HG02763 (cell line): Measurements from ENCODE around the gene SUB1.
"Not testable (repeated sequence)": the region's sequence is repeated elsewhere in the genome, so short reads cannot be mapped to it uniquely, and the experiment has no call there.

Experiments used
- ATAC-seq: cut with Tn5 transposase; IDR thresholded peaks from one replicate; pipeline ENCODE4 v1.9.1; 2021; ENCODE audit warnings: mild to moderate bottlenecking, moderate library complexity; ENCODE audit not compliant: unreplicated experiment

SUB1 gene

DNA sequence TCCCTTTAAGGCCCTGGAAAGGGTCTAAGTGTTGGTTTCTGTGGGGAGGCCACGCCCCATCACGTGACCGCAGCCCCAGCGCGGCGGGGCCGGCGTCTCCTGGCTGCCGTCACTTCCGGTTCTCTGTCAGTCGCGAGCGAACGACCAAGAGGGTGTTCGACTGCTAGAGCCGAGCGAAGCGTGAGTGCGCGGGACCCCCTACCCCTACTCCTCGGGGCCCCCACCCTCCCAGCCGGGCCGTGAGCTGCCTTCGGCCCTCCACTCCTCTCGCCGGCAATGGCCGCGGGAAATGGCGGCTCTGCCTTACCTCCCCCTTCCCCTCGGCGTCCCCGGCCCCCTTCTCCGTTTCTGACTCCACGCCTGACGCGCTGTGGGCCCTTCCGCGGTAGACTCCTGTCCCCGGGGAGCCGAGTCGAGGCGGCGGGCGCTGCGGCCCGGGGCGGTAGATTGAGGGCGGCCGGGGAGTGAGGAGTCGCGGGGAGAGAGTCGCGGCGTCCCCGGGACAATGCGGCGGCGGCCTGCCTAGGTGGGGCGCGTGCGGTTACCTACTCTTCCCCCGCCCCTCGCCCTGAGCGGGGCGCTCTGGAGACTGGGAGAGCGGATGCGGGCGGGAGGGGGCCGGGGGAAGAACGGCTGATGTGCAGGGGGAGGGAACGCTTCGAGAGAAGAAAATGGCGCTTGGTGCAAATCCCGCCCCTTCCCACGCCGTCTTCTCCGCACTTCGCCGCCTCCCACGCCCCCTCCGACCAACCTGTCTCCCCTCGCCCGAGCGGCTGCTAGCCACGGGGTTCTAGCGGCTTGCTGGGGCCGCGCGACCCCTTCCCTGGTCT, at the start of gene SUB1:
Gene SUB1 (plus strand): TSS at position 112 of the 830 bp plus-strand sequence. CDS start 2,956 bp downstream, outside the sequence.
- peak; percentile 47 for ATAC-seq

DNA sequence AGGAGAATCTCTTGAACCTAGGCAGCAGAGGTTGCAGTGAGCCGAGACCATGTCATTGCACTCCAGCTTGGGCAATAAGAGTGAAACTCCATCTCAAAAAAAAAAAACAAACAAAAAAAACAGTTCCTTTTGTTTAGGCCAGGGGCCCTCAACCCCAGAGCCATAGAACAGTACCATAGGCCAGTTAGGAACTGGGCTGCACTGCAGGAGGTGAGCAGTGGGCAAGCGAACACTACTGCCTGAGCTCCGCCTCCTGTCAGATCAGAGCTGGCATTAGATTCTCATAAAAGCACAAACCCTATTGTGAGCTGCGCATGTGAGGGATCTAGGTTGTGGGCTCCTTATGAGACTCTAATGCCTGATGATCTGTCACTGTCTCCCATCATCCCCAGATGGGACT, 49.1 kb upstream of the SUB1 start:
- ATAC-seq, result no peak

DNA sequence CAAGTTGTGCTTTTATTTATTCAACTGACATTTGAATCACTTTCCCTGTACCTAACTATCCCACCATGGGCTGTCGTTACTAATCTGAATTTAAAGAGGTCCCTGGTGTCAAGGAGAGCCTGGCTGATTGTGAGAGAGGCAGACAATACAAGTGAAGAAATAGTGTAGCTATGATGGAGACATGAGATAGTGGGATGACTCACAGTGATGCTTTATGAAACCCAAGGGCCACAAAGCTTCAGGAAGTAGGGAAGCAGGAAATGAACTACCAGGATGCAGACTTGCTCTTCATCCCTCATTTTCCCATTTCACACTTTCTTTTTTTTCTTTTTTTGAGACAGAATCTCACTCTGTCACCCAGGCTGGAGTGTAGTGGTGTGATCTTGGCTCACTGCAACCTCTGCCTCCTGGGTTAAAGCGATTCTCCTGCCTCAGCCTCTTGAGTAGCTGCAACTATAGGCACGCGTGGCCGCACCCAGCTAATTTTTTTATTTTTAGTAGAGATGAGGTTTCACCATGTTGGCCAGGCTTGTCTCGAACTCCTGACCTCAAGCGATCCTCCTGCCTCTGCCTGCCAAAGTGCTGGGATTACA, 47.8 kb upstream of the SUB1 start:
- ATAC-seq, result peak; percentile 13

GRCh38 chr5:32538031-32538547, 47.3 kb upstream of the SUB1 start:
- ATAC-seq, result peak; percentile 75

DNA sequence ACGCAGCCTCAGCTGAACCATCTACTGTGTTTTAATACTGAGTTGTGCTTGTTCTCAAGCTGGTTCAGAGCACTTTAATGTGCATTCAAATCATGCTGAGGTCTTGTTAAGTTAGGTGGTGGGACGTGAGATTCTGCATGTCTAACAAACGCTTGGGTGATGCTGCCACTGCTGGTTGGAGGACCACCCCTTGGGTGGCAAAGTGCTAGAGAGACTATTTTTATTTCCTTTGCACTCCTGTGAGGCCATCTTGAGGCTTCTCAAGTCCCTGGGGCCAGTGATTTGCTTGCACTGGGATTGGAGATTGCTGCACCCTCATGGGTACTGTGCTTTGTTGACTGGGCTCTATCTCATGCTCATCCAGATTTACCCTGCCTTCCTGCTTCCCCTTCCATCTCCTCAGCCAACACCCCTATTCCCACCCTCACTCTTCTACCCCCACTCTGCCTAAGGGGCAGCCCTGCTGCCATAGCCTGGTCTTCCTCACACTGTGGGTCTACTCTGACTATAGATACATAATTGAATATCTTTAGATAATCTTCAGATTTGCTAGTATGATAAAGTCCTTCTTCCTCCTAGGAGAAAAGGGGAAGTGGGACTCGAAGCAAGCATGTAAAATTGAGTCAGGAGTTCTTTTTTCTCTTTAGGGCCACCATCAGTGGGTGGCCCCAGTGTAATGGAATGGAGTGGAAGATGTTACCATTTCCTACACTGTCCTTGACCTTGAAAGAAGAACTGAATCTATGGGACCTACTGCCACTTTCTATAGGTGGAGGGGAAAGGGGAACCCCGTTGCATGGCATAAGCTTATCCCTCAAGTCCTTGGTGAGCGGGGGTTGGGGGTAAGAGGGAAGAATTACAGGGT, 45.1 kb upstream of the SUB1 start:
- ATAC-seq, result no peak

- ATAC-seq, result no peak
Observed at GRCh38 chr5:32541241-32541640, 44.1 kb upstream of the SUB1 start.

DNA sequence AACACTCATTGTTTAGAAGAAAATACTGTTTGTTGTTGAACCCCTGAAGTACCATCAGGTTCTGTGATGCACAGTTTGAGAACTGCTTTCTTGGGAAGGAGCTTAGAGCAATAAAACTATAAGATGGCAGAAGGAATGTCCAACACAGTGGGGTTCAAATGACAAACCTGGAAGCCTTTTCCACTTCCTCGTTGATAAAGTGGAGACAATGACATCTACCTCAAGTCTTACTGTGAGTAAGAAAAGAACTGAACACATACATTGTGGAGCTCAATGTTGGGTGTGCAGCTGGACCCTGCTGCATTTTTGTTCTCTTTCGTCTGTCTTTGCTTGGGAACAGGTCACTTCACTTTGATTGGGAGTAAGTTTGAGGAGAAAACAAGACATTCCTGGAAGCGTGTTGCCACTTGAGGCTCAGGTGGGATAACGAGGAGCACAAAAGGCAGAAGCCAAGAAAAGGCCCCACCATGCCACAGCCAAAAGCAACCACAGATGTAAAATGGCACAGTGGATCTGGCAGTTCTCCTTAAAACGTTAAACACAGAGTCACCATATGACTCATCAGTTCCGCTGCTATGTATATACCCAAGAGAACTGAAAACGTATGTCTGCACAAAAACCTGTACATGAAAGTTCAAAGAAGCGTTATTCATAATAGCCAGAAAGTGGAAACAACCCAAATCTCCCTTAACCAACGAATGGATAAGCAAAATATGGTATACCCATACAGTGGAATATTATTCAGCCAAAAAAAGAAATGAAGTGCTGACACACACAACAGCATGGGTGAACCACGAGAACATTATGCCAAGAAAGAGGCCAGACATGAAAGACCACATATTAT, 42.9 kb upstream of the SUB1 start:
- peak; percentile 64 for ATAC-seq

DNA sequence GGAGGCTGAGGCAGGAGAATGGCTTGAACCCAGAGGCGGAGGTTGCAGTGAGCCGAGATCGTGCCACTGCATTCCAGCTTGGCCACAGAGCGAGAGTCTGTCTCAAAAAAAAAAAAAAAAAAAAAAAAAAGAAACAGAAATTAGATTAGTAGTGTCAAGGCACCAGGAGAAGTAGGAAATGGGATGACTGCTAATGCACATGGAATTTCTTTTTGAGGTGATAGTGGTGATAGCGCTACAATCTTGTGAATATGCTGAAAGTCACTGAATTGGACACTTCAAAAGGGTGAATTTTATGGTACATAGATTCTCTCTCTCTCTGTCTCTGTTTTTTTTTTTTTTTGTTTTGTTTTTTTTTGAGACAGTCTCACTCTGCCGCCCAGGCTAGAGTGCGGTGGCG, 42.1 kb upstream of the SUB1 start:
- no peak for ATAC-seq

- ATAC-seq, result no peak
Observed at GRCh38 chr5:32545102-32545800, 40.1 kb upstream of the SUB1 start.

GRCh38 chr5:32551194-32551593, 34.2 kb upstream of the SUB1 start:
- no peak for ATAC-seq

GRCh38 chr5:32551865-32552264, 33.5 kb upstream of the SUB1 start:
- ATAC-seq, result no peak

DNA sequence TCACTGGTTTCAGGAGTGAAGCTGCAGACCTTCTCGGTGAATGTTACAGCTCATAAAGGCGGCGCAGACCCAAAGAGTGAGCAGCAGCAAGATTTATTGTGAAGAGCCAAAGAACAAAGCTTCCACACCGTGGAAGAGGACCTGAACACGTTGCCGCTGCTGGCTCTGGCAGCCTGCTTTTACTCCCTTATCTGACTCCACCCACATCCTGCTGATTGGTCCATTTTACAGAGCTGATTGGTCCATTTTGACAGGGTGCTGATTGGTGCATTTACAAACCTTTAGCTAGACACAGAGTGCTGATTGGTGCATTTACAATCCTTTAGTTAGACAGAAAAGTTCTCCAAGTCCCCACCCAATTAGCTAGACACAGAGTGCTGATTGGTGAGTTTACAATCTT, 32.9 kb upstream of the SUB1 start:
- ATAC-seq, result not testable (repeated sequence)

GRCh38 chr5:32552936-32553335, 32.4 kb upstream of the SUB1 start:
- ATAC-seq, result no peak

DNA sequence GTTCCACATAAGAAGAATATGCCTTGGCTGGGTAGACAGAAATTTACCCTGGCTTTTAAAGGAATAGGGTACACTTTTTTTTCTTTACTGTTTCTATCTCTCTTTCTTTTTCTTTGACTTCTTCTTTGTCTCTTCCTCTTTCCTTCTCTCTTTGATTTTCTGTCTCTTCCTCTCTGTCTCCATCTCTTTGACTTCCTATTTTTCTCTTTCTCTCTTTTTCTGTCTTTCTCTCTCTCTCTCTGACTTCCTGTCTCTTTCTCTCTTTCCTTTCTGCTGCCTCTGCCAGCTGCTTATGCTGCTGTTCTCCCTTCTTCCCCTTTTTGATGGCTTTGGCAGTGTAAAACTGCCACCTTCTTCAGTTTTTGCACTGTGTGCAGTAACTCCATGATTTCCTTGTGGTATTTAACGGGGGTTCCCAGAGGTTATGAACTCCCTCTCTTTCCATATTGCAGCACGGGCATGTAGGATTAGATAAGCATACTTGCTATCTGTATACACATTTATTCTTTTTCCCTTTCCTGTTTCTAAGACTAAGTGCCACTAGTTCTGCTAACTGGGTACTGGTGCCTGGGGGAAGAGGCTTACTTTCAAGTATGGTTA, 31.1 kb upstream of the SUB1 start:
- ATAC-seq, result not testable (repeated sequence)

- ATAC-seq, result not testable (repeated sequence)
Observed at GRCh38 chr5:32556543-32556942, 28.8 kb upstream of the SUB1 start.

GRCh38 chr5:32559411-32559810, 25.9 kb upstream of the SUB1 start:
- no peak for ATAC-seq

- ATAC-seq, result no peak
Observed at GRCh38 chr5:32559921-32560320, 25.4 kb upstream of the SUB1 start.

DNA sequence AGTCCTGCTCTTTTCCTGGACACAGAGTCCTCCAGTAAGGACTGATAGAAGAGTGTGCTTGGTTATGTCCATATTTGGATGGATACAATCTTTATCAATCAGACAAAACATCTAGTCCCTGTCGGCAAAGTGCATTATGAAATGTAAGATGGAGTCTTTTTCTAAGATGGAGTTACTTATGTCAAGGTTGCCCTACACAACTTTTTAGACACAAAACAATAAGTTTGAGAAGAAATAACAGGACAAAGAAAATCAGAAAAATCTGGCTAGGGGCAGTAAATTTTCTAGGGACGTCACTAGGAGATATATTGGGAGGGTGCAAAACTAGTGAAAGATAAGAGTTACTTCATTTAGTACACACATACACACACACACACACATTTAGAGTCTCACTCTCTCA, 23.3 kb upstream of the SUB1 start:
- ATAC-seq, result no peak

GRCh38 chr5:32562843-32563242, 22.5 kb upstream of the SUB1 start:
- no peak for ATAC-seq
